Astrocyte (in vitro differentiated cells and primary cell): ENCODE results near the gene HMGCL. TPM values are rescaled to one million over a fixed set of nuclear protein-coding genes. Genes with fewer than 3 reads are reported as not detected.

ENCODE experiments used
- DNase-seq: peaks from one replicate; pipeline ENCODE4 v3.0.0-alpha.2; 2010; ENCODE audit warnings: low read depth
- FAIRE-seq: peaks from 2 replicates; lab custom pipeline; 2011; peaks lifted over from hg19 to GRCh38; lab: Jason Lieb, UNC
- H2AFZ ChIP-seq: 2 replicates; pipeline ENCODE4 v1.6.0; 2012; ENCODE audit warnings: low read depth, low read length, inconsistent platforms
- H3K27ac ChIP-seq: 2 replicates; pipeline ENCODE4 v1.5.1; 2011; ENCODE audit warnings: low read depth, low read length, inconsistent platforms
- H3K27me3 ChIP-seq: 2 replicates; pipeline ENCODE4 v1.6.0; 2011; ENCODE audit warnings: low read length, inconsistent platforms; ENCODE audit not compliant: insufficient read depth
- H3K36me3 ChIP-seq: 2 replicates; pipeline ENCODE4 v1.5.1; 2011; ENCODE audit warnings: low read length, inconsistent platforms; ENCODE audit not compliant: insufficient read depth
- H3K4me1 ChIP-seq: 2 replicates; pipeline ENCODE4 v1.5.1; 2011; ENCODE audit warnings: low read length, inconsistent platforms; ENCODE audit not compliant: insufficient read depth
- H3K4me2 ChIP-seq: 2 replicates; pipeline ENCODE4 v1.6.0; 2012; ENCODE audit warnings: low read length, inconsistent platforms
- H3K4me3 ChIP-seq: 2 replicates; pipeline ENCODE4 v1.5.1; 2011; ENCODE audit warnings: low read depth, mild to moderate bottlenecking, low read length, inconsistent platforms; ENCODE audit not compliant: insufficient read depth
- H3K79me2 ChIP-seq: 2 replicates; pipeline ENCODE4 v1.6.0; 2012; ENCODE audit warnings: mild to moderate bottlenecking, low read length, inconsistent platforms; ENCODE audit not compliant: insufficient read depth
- H3K9ac ChIP-seq: 2 replicates; pipeline ENCODE4 v1.6.0; 2012; ENCODE audit warnings: mild to moderate bottlenecking, low read length, inconsistent platforms
- H3K9me3 ChIP-seq: 2 replicates; pipeline ENCODE4 v1.5.1; 2012; ENCODE audit warnings: low read depth, mild to moderate bottlenecking, low read length, inconsistent platforms; ENCODE audit not compliant: insufficient read depth
- H4K20me1 ChIP-seq: 2 replicates; pipeline ENCODE4 v1.6.0; 2012; ENCODE audit warnings: low read length, inconsistent platforms; ENCODE audit not compliant: insufficient read depth
- H3K27ac Mint-ChIP-seq: one replicate; pipeline ENCODE4 v1.8.0; 2021; ENCODE audit warnings: mild to moderate bottlenecking, mixed read lengths; ENCODE audit not compliant: unreplicated experiment
- H3K27me3 Mint-ChIP-seq: one replicate; pipeline ENCODE4 v1.8.0; 2021; ENCODE audit warnings: low read depth, mixed read lengths; ENCODE audit not compliant: unreplicated experiment
- H3K36me3 Mint-ChIP-seq: one replicate; pipeline ENCODE4 v1.8.0; 2021; ENCODE audit warnings: low read depth, mixed read lengths; ENCODE audit not compliant: unreplicated experiment
- H3K4me1 Mint-ChIP-seq: one replicate; pipeline ENCODE4 v1.8.0; 2021; ENCODE audit warnings: low read depth, mixed read lengths; ENCODE audit not compliant: unreplicated experiment
- H3K4me3 Mint-ChIP-seq: one replicate; pipeline ENCODE4 v1.8.0; 2021; ENCODE audit warnings: mild to moderate bottlenecking, moderate library complexity, mixed read lengths; ENCODE audit not compliant: unreplicated experiment
- H3K9me3 Mint-ChIP-seq: one replicate; pipeline ENCODE4 v1.8.0; 2021; ENCODE audit warnings: mild to moderate bottlenecking, mixed read lengths; ENCODE audit not compliant: unreplicated experiment
- EZH2 ChIP-seq: IDR thresholded peaks from 2 replicates; pipeline ENCODE4 v1.6.1; 2012; ENCODE audit warnings: mild to moderate bottlenecking, low read length, inconsistent platforms; ENCODE audit not compliant: insufficient read depth
- total RNA-seq: library from RNA; stranded (reverse); gene quantifications from 2 replicates; pipeline ENCODE4 v1.2.1, GENCODE V29; 2021
- TF ChIP-seq, protein P1 (sequence below): IDR thresholded peaks from 2 replicates; pipeline ENCODE4 v1.5.1; 2011; ENCODE audit warnings: low read depth, mild to moderate bottlenecking, inconsistent platforms, low read length, moderate library complexity; ENCODE audit not compliant: insufficient read depth

HMGCL gene
- total RNA-seq, 1 donor from 2014 or later, result 17.1 TPM

DNA sequence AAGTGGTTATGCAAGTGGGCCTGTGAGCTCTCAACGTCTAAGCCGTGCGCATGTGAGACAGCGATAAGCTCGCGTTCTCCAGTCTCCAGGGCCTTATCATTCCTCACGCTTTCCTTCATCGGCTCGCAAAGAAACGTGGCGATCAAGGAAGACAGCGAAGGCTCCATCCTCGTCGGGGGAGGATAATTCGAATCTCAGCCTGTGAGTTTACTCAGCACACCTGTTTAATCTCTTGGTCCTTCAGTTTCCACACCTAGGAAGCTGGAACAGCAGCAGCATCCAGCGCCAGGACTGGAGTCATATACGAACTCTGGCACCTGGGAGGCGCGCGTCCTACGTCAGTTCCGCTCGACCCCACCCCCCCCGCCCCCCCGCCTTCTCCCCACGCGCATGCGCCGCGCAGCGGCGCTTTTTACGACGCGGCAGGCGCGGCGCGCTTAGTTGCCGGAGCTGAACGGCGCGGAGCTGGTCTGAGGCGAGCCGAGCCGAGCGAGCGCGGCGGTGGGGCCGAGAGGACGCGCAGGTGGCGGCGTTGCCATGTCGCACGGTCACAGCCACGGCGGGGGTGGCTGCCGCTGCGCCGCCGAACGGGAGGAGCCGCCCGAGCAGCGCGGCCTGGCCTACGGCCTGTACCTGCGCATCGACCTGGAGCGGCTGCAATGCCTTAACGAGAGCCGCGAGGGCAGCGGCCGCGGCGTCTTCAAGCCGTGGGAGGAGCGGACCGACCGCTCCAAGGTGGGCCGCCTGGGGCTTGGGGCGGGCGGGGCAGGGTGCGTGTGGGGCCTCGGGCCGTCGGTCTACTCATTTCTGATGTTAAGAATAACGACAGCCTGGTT is 47.0 kb downstream of the HMGCL start, which contains the start of gene PITHD1:
TSS of gene PITHD1 (plus strand) at position 440 of the 836 bp plus-strand sequence. CDS start at position 538, 98 bp downstream.
- Histone ChIP-seq H3K4me2 (peak within 1 kb of the TSS; percentile 95), H3K79me2 (peaks cover 43% of the 10 kb centered on the region), H3K27me3 (no peaks in the 10 kb centered on the region), H2AFZ (peak within 1 kb of the TSS; percentile 93), H3K27ac (peak within 1 kb of the TSS; percentile 89), H3K4me1 (peaks cover 17% of the 10 kb centered on the region), H3K4me3 (peak within 1 kb of the TSS; percentile 90), H3K9ac (peak within 1 kb of the TSS; percentile 89), H3K36me3 (no peaks in the 10 kb centered on the region), H4K20me1 (peaks cover 15% of the 10 kb centered on the region), H3K9me3 (no peaks in the 10 kb centered on the region)
- Mint-ChIP-seq H3K4me3 (peak within 1 kb of the TSS; percentile 92), H3K36me3 (peaks cover 2% of the 10 kb centered on the region), H3K4me1 (peaks cover 14% of the 10 kb centered on the region), H3K27me3 (no peaks in the 10 kb centered on the region), H3K27ac (peak within 1 kb of the TSS; percentile 93), H3K9me3 (no peaks in the 10 kb centered on the region)
- FAIRE-seq (no peak), DNase-seq (peak; percentile 71)
- TF ChIP-seq, protein P1, sequence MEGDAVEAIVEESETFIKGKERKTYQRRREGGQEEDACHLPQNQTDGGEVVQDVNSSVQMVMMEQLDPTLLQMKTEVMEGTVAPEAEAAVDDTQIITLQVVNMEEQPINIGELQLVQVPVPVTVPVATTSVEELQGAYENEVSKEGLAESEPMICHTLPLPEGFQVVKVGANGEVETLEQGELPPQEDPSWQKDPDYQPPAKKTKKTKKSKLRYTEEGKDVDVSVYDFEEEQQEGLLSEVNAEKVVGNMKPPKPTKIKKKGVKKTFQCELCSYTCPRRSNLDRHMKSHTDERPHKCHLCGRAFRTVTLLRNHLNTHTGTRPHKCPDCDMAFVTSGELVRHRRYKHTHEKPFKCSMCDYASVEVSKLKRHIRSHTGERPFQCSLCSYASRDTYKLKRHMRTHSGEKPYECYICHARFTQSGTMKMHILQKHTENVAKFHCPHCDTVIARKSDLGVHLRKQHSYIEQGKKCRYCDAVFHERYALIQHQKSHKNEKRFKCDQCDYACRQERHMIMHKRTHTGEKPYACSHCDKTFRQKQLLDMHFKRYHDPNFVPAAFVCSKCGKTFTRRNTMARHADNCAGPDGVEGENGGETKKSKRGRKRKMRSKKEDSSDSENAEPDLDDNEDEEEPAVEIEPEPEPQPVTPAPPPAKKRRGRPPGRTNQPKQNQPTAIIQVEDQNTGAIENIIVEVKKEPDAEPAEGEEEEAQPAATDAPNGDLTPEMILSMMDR, result no peak
- no peak for TF ChIP-seq EZH2

DNA sequence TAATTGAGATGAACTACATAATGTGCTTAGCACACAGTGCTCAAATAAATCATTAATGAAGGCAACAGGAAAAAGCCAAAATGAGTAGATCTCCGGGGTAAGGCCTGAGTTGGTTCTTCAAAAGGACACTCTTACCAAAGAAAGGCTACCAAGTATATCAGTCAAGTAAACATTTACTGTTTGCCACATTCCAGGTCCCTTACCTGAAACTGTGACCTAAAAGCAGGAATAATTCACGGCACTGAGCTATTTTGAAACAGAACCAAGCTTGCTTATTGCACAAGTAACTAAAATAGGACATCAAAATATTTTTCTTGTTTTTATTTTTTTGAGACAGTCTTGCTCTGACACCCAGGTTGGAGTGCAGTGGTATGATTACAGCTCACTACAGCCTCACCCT is 49.0 kb downstream of the HMGCL start:
- no peak overlapping the region for H3K27ac Mint-ChIP-seq
- Histone ChIP-seq H3K4me3 (no peak overlapping the region), H3K4me2 (no peak overlapping the region), H3K27me3 (no peaks in the 10 kb centered on the region), H3K4me1 (peaks cover 17% of the 10 kb centered on the region), H3K36me3 (no peaks in the 10 kb centered on the region), H3K27ac (no peak overlapping the region), H3K9ac (no peak overlapping the region), H3K79me2 (peaks cover 28% of the 10 kb centered on the region), H3K9me3 (no peaks in the 10 kb centered on the region), H2AFZ (no peak overlapping the region), H4K20me1 (peaks cover 15% of the 10 kb centered on the region)
- no peaks in the 10 kb centered on the region for H3K27me3 Mint-ChIP-seq
- DNase-seq, result no peak
- no peaks in the 10 kb centered on the region for H3K9me3 Mint-ChIP-seq
- H3K4me1 Mint-ChIP-seq, result peaks cover 14% of the 10 kb centered on the region
- no peak overlapping the region for H3K4me3 Mint-ChIP-seq
- peaks cover 2% of the 10 kb centered on the region for H3K36me3 Mint-ChIP-seq
- FAIRE-seq, result no peak
- TF ChIP-seq, protein P1, result no peak
- TF ChIP-seq EZH2, result no peak
